Activated T-cell treated with anti-CD3 and anti-CD28 coated beads for 48 hours (primary cell): ENCODE measurements around the gene LRP4.

ENCODE experiments used
- DNase-seq: peaks from one replicate; pipeline ENCODE4 v3.0.0-alpha.2; 2020; ENCODE audit warnings: low read depth

Gene LRP4

DNA sequence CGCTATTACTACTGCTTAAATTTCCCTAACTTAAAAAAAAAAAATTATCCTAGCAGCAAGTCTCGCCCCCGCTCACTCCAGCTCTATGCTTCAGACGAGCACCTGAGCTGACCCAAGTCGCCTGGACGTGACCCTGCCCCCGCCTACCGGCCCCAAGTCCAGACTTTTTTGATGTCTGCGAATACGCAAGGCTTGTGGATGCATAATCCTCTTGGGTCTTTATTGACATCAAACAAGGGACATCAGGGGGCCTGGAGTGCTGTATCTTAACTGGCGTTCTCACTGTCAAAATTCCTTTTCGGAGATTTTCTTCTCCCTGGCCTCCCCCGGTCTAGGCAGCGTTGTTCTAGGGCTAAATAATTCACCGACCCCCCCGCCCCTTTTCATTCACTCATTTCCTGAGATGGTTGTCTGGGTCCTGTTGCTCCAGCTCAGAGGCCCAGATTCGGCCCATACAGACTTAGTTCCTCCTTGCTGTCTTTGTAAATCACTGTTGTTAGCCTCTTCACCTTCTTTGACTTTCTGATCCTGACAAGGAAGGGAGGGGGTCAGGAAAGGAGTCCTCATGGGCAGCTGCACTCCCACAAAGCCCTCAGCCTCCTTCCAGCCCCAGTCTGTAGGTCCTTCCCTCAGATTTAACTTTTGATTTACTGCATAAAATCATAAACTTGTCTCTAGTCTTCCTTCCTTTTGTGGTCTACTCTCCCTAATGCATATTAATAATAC lies 601 bp upstream of the LRP4 start:
- no peak for DNase-seq

DNA sequence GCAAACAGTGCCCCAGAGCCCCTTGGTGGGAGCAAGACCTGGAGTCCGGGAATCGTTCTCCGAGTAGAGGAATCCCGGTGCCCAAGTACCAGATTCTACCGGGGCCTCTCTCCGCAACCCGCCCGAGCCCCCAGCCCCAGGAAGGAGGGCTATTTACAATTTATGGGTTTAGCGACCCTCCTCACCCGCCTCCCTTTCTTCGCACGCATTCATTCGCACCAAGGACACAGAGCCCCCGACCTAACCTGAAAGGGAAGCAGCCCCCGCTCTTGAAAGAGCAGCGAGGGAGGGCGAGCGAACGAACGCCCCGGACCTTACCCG lies 628 bp downstream of the LRP4 start:
- no peak for DNase-seq

DNA sequence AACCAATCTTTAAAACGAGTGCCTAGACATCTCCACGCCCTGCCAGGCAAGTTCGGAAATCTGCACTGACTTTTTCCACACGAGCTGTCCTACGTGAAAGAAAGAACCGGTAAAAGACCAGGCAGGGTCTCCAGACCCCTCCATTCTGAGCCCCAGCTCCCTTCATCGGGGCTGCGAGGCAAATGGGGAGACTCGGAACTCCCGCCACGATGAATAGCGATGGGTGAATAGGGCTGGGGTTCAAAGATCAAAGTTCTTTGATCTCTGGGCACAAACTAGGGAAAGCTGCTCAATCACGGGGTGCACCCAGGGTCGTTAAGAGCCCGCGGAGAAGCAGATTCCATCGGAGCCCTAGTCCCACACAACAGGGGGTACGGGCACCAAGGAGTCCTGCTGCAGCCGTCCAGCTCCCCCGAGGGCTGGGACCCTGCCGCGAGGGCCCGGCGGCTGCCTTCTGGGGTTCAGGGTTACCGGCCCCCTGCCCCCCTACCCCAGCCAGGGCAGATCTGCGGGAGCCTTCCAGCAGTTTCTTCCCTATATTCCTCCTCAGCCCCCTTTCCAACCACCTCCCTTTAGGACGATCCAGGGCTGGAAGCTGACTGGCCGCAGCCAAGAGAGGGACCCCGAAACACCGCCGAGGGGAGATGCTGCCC lies 1.1 kb downstream of the LRP4 start:
- DNase-seq: no peak

DNA sequence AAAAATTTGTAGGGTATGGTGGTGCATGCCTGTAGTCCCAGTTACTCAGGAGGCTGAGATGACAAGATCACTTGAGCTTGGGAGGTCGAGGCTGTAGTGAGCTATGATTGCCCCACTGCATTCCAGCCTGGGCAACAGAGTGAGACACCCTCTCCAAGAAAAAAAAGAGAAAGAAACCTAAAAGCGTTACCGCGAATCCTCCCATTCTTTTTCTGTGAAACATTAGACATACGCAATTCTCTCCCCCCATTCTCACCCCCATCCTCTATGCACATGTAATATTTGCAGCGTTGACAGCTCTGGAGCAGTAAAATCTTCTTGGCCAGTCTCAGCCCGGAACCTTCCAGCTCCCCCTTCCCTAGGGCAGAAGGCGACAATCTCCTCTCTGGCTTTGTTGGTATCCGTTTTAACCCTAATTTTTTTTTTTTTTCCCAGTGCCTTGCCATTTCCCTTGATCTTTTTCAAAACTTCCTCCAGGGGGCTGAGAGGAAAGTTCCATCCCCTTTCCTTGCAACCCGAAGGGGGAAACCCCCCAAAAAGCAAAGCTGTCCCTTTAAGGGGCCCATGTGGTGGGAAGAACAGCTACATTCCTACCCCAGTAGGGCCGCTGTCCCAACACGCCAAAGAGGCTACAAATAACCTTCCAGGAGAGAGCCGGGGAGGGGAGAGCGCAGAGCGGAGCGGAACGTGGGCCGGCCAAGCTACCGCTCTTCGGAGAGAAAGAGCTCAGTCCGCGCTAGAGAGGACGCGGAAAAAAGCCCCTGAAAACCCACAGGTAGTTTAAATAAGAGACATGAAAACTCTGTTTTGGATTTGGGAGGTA lies 1.9 kb downstream of the LRP4 start:
- DNase-seq: no peak

DNA sequence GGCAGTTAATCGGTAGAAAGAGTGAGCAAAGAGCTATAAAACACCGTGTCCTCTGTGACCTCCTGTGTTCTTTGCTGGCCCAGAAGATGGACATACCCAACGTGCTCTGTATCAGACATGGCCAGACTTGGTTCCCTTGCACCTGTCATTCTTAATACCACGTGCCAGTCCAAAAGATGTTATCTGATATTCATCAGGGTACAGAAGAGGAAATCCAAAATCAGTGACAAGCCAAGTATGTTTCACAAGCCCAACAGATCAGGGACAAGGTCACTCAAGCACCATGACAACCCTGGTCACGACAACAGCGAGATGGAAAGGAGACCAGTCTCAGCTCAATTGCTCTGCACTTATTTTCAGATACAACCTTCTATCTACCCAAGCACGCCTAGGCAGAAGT lies 3.4 kb downstream of the LRP4 start:
- no peak for DNase-seq

DNA sequence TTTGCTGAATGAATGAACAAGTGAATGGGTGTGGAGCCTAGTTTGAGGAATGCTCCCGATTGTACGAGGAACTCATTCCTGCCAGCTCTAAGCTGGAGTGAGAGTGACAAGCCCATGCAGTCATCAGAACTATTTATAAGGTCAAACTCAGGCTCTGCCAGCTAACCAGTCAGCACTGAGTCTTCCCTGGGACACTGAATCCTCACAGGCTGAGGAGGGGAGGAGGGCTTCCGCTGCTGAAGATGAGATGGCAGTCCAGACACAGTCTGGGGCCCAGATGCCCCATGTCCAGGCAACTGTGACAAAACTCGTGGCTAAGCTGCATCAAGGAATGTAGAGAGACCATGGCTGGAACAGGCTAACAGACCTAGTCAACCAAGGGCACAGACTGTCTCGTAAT lies 4.0 kb downstream of the LRP4 start:
- no peak for DNase-seq

DNA sequence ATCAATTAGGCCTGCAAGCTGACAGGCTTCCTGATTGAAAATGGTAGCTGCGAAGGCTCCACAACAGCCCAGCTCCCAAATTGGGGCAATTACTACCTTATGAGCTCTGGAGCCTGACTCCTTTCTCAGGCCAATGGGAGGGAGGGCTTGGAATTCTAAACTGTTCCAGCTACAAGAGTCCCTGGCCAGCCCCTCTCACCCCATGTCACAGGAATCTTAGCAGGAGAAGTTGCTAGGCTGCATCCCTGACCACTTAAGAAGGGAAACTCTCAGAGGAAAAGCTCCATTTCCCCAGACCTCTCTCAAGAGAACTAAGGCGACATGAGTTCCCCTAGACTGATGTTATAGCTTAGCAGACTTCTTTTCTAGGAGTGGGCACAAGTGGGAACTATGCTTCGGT lies 4.9 kb downstream of the LRP4 start:
- no peak for DNase-seq

DNA sequence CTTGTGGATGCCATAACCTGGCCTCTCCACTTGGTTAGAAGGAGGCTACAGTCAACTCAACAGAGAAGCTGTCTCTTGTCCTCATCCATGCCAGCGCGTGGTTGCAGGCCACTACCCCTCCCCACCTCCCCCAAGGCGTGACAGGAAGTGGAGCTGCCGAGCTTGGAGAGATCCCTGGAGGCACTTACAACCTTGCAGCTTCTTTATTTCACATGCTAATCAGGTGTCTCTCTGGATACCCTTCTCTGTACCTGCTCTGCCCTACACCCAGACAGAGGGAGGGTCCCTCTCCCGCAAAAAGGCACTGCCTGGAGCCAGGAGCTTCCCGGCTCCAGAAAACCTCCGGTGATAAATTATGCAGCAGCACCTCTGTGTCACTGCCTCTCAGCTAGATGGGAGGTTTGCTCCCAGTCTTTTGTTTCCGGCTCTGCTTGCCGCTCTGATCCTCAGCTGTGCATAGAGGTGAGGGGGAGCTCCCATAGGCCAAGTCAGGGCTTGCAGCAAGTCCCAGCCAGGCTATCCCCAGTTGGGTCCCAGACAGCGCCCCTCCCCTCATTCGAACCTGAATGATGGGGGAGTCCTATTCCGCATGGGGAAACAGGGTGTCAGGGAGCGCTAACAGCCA lies 5.7 kb downstream of the LRP4 start:
- no peak for DNase-seq

DNA sequence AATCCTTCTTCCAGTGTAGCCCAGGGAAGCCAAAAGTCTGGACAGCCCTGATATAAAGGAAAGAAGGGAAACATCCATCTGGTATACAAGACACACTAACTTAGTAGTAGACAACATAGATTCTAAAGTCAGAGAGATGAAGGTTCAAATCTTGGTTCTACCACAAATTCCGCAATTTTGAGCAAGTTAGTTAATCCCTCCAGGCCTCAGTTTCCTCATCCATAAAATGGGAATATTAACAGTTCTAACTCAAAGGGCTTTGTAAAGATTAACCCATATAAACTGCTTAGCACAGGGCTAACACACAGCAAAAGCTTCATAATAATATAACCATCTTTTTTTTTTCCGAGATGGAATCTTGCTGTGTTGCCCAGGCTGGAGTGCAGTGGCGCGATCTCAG lies 10.7 kb downstream of the LRP4 start:
- DNase-seq: no peak

DNA sequence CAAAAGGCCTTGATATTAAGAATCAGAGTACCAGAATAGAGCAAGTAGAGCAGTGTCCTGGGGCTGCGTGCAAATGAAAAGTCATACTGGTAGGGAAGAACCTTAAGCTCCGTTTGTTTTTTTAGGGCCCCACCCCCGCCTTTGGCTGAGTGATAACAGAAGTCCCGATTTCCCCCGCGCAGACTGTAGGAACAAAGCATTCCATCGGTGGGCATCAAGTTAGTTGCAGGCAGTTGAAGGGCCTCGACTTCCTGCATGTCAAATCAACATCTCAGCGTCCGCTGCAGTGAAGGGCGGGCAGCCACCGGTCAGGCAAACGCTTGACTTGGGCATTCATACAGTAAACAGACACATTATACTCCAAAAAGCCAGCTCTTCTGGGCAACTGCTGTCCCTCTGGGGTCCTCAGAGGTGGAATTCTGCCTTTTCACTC lies 11.7 kb downstream of the LRP4 start:
- DNase-seq: no peak

DNA sequence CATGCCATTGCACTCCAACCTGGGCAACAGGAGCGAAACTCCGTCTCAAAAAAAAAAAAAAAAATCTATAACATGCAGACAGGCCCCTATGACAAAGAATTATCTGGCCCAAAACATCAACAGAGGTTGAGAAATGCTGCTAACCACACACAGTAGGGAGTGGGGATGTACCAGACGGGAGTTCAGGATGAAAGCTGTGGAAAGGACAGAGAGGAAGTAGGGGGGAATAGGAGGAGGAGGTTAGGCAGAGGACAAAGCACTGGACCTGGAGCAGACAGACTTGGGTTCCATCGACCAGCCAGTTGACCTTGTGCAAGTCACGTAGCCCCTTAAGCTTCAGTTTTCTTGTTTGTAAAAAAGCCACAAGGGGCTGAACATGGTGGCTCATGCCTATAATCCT lies 12.5 kb downstream of the LRP4 start:
- DNase-seq: no peak

DNA sequence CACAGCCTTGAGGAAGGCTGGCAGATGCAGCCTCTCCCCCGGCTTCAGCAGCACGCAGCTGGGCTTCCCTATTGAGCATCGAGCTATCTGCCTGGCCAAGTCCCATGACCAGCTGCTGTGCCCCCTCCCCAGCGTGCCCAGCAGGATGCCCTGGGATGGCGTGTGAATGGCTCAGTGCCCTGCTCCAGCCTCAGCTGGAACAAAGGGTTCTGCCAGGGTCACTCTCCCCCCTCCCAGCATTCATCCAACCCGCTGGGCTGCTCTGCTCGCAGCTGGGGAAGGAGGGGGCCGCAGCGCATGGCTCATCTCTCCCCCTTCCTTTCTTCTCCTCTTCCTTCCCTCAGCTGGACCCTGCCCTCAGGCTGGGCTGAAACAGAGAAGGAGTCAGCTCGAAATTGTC lies 14.5 kb downstream of the LRP4 start:
- no peak for DNase-seq

DNA sequence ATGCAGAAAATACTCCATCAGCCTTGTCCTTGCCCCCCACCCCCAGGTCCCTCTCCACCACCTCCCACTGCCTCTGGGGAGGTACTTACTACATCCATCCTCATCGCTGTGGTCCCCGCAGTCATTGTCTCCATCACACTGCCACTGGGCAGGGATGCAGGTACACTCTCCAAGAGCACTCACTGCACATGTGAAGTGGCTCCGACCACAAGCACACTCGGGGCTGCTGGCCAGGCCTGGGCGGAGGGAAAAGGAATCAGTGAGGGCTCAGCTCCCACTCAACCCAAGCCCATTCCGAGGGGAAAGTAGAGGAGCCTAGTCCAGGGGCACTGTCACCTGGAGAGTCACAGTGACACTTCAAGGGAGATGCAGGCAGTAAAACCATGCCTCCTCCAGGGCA lies 15.7 kb downstream of the LRP4 start:
- no peak for DNase-seq

DNA sequence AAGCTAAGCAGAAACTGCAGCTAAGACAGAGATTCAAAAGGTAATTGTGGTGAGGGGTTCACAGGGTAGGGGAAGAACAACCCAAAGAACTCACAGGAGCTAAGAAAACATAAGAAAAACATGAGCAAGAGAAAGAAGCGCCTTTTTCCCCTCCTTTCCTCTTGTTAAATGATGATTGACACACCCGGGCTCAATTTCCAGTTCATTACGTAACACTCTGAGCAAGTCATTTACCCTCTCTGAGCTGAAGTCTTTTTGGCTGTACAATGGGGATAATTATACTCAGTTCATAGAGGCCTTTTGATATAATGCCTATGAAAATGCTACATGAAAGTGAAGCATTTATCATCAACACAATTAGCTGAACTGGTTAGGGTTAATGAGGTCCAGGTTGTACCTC lies 17.2 kb downstream of the LRP4 start:
- DNase-seq: no peak

DNA sequence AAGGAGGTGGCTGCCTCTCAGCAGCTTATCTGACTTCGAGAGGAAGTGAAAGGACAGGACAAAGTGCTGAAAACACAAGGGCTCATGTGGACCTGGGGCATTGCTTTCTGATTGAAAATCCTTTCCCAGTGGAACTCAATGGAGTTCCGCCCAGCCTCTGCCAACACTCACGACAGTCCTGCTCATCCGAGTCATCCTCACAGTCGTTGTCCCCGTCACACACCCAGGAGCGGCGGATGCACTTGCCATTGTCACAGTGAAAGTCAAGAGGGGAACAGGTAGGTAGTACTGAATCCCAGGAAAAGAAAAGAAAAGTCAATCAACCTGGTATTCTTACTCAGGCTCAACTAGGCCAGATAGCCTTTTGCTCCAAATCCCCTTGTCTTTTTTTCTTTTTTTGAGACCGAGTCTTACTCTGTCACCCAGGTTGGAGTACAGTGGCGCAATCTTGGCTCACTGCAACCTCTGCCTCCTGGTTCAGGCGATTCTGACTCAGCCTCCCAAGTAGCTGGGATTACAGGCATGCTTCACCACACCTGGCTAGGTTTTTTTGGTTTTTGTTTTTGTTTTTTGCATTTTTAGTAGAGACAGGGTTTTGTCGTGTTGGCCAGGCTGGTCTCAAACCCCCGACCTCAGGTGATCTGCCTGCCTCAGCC lies 18.1 kb downstream of the LRP4 start:
- no peak for DNase-seq

DNA sequence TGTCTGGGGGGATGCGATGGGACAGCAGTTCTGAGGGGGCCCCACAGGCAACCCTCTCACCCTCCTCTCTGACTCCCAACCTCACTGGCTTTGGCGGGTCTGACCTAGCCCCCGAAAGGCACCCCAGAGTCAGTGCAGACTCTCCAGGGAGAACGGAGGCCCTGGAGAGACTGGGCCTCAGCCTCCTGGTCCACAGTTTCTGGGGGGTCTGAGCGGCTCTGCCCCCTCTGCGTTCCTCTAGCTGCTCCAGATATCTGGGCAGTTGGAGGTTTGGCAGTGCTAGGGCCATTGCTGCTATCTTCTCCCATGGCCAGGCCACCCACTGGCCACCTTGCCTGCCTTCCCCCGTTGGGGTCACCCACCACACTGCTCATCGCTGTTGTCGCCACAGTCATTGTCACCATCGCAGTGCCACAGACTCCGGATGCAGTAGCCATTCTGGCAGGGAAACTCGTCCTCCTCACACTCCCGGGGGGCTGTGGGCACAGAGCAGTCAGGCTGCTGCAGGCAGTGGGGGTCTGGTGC lies 18.8 kb downstream of the LRP4 start:
- no peak for DNase-seq

DNA sequence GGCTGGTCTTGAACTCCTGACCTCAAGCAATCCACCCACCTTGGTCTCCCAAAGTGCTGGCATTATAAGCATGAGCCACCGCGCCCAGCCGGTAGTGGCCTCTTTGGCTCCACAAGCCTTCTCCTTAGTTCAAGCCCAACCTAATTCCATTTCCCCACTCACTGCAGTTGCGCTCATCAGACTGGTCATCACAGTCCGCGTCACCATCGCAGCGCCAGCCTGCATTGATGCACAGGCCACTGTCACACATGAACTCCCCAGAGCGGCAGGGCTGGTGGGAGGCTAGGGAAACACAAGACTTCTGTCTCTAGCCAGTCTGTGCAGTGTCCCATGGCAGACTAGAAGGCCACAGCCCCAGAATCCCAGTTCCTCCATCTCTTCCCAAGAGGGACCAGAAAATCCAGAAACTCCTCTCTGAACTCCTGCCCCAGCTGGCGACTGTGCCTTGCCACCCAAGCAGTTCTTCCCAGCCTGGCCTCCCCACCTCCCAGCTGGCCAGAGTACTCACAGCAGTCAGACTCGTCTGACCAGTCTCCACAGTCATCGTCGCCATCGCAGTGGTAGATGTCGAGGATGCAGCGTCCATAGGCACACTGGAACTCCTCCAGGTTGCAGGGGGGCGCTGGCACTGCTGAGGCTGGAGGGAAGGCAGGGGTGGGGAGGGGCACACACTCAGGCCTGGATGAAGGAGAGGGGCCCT lies 19.8 kb downstream of the LRP4 start:
- DNase-seq: no peak

DNA sequence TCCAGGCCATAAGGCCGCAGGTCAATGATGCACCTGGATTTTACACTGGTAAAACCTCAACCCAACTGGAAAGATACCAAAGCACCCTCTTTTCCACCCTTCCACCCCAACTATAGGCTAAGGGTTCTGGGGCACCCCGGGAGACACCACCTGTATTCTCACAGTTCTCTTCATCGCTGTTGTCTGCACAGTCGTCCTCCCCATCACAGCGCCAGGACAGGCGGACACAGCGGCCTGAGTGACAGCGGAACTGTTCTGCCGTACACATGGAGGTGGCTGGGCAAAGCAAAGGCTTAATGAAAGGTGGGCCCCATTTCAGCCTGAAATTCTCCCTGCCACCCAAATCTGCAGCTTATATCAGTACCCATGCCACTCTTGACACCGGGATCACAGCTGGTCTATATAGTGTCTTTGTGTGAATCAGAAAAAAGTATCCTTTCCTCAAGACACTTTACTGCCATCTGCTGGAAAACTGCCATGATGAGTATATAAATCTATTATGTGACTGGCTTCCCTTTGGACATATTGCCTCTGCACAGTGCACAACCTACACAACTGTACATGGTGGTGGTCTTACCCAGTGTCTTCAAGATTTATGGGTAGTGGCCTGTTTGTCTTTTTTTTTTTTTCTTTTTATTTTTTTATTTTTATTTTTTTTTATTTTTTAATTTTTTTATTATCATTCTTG lies 21.5 kb downstream of the LRP4 start:
- DNase-seq: no peak

DNA sequence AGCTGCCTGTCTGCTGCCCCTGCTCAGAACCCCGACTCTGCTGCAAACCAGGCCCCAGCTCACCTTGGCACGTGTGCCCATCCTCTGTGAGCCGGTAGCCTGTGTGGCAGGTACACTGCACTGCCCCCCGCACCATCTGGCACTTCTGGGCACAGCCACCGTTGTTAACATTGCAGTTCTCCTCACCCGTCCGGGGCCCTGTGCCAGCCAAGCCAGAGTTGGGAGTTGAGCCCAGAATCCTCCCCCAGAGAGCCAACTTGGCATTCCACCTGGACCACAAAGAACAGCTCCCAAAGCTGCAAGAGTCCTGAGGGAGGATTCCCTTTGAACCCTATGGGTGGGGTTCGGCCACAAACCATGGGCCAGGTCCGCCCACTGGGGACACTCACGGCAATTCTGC lies 22.5 kb downstream of the LRP4 start:
- no peak for DNase-seq

DNA sequence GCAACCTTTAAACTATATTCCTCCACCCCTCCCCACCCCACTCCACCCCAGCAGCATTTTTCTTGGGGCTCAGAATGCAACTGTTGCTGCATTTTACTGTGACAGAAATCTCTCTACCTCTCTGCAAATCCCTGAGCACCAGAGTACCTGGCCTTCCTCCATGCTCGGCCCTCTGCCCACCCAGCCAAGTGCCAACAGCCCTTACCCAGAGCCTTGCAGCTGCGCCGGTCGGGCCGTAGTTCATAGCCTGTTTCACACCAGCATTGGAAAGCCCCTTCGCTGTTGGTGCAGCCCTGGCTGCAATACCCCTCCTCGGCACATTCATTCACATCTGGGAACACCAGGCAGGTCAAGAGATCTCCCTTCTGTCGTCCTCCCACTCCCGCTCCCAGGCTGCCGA lies 23.4 kb downstream of the LRP4 start:
- no peak for DNase-seq

DNA sequence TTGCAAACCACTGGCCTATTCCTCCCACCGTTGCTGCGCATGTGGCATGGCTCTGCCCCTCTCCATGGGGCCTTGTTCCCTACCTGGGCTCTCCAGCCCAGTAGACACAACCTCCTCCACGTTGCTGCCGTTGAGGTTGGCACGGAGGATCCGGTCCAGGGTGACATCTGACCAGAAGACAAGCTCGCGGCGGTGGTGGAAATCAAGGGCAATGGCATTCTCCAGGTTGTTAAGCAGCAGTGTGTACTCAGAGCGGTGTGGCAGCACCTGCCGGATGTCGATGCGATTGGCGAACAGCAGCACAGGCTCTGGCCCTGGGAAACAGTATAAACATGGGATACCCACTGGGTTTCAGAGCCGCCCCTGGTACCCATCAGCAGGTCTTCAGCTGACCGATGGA lies 23.8 kb downstream of the LRP4 start:
- DNase-seq: no peak
